HG03521 (cell line): ENCODE measurements around the gene POLR3A.

Experiments used
- ATAC-seq: cut with Tn5 transposase; IDR thresholded peaks from one replicate; pipeline ENCODE4 v1.9.1; 2021; ENCODE audit warnings: mild to moderate bottlenecking, moderate library complexity; ENCODE audit not compliant: unreplicated experiment

The POLR3A gene

DNA sequence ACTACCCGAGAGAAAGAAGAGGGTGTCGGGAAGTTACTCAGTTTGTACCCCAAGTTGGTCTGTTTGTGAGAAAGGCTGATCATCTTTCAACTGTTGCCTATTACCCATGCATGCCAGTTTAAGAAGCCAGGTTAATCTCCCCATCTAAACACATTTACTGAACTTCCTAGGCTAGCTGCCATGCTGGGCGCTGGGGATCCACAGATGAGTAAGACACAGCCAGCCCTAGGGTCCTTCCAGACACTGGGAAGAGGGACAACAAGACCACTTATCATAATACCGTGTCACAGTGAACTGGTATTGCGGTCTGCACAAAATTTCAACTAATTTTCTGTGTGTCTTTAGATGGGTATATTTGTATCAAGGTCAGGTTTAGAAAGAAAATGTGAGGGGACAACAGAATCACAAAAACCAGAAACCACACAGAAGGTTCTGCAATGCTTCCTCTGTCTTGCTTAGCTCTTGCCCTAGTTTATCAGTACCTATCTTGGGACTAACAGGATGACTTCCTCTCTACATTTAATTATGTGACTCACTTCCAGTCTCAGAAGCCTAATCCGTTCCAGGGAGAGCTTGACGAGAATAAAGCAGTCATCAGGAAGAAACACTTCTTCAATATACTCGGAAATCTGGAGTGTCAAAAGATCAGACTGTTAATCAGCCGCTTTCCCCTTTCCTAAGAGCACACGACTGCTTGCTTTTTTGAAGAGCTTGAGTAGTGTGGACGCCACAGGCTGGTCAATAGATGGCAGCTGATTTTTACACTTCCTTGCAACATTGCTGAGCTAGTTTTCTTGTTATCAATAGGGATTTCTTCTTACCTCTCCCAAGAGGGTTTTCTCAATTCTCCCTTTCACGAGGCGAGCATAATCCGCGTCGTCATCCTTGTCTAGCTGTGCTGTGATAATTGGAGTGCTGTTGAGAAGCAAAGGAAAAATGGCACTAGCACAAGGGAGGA lies 45.7 kb downstream of the POLR3A start:
- ATAC-seq, result no peak

DNA sequence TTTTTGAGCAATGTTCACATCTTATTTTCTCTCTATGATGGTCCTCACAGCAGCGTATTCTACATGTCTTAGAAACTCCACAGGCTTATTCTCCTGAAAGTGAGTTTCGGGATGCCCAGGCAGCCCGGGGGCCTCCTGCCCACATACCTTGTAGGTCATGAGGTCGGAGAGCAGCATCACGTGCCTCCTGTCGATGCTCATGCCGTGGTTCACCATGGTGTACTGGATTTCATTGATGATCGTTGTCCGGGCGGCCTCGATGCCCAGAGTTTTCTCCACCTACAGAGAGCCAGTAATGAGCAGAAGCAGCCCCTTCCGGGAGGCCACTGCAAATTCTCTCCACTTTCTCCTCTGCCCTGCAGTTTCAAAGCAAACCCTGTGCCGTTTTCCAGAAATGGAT lies 48.0 kb downstream of the POLR3A start:
- ATAC-seq, result no peak

DNA sequence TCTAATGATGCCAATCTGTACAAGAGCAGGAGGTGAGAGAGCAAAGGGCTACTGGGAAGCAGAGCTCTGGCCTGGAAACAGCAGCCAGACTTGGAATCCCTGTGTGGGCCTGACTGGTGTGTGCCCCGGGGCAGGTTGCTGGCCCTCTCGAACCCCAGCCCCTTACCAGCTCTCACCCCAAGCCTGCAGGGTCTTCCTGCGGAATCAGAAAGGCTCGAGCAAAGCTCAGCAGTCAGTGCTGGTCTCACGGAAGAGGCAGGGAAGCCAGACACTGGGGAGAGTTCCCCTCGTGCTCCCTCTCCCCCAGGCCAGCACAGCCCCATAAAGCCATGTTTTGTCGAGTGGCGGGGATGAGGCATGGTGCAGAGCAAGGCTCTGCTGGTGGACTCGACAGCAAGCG lies 50.1 kb downstream of the POLR3A start:
- no peak for ATAC-seq

DNA sequence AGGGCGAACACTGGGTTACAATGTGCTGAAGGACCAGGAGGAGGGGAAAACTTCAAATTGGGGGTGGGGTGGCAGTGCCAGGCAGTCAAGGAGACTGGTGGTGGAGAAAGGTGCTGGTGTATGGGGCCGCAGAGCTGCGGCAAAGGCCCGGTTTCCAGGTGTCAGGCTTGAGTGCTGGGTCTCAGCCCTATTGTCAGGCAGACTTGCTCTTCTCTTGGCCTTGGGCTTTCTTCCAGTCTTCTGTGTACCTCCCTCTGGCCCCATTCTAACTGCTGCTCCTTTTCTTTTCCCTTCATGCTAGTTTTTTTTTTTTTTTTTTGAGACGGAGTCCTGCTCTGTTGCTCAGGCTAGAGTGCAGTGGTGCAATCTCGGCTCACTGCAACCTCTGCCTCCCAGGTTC lies 51.0 kb downstream of the POLR3A start:
- no peak for ATAC-seq

DNA sequence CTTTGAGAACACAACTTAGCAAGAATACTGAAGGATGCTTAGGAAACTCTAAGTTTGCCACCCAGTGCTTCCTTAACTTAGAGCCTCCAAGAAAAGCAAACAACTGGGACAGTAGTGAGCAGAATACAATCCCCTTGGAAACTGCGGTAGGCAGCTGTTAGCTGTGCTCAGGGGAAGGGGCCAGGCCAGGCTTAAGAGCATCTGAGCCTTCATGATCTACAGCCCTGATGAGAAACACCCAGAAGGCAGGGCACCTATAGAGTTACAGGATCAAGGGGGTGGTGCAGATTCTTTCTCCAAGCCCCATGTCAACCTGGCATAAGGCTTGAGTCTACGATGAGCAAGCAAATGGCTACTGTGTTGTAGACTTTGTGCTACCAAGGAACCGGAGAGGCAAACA lies 51.4 kb downstream of the POLR3A start:
- ATAC-seq, result no peak

DNA sequence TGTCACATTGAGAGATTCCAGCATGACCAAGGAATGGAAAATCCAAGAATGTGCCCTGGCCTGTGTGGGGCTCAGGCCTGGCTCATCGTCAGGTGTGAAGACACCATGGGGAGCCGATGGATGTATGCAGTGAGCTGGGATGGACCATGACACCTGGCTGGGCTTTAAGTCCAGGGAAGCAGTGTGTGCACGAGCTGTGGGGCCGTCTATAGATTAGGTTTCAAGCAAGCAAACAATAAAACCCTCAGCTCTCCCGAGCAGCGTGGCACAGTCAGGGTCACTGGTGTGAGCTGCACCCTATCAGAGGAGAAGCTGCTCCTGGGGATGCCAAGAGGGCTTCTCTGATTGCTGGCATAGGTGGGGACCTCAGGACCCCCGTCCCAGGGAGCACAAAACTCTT lies 52.3 kb downstream of the POLR3A start:
- ATAC-seq, result no peak

DNA sequence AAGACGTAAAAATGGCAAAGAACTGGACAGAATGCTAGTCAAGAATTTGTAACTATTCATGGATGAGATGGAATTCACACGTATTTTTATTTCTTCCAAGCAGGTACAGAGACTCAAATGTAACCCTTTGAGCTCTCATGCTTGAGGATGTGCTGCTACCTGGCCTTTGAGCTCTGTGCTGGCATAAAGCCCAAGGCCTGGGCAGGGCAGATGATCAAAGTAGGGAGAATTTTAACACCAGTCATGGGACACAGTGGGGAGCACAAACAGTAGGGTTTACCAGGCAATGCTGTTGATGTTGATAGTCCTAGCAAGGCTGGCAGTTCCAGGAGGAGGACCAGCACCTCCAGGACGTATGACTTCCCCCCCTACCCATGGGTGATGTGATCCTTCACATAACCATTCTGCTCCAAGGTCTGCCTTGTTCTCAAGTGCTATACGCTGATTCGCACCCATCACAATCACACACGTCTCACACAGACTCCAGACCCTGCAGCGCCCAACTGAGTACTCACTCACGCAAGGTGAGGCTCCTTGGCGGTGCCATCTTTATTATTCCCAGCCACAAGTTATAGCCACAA lies 54.1 kb downstream of the POLR3A start:
- no peak for ATAC-seq

DNA sequence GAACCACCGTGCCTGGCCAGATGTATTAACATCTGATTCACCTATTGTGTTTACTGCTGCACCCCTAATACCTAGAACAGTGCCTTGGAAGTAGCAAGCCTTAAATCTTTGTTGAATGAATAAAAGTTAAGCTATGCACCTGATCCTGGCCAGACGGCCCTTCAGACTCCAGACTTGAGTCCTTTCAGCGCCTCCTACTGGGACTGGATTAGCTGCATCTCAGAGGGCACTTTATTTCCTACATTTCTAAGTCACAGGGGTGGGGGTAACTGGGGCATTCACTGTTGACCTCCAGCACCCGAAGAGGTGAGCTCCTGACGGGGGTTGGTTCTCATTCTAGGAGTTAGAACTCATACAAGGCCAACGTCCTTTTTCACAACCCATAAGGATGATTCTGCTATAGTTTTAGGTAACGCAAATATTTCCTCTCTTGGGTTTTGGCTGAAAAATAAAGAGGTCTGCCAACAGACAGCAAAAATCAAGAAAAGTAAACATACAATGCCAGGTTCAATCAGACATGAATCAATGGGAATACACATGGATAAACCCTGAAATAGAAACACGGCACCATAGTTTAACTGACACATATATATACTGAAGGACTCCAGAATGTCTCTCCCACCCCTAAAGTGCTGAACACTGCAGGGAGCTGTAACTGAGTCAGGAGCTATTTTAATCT lies 54.8 kb downstream of the POLR3A start:
- no peak for ATAC-seq

DNA sequence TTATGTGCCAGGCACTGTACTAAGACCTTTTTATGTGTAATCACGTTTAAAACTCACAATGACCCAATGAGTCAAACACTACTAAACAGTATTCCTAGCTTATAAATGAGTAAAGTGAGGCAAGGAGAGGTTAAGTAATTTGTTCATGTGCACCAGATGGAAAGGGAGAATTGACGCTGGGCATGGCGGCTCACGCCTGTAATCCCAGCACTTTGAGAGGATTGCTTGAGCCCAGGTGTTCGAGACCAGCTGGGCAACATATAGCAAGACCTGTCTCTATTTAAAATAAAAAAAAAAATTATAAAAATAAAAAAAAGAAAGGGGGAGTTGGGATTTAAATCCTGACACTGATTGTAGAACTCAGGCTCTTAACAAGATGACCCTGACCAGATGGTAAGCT lies 56.0 kb downstream of the POLR3A start:
- no peak for ATAC-seq

DNA sequence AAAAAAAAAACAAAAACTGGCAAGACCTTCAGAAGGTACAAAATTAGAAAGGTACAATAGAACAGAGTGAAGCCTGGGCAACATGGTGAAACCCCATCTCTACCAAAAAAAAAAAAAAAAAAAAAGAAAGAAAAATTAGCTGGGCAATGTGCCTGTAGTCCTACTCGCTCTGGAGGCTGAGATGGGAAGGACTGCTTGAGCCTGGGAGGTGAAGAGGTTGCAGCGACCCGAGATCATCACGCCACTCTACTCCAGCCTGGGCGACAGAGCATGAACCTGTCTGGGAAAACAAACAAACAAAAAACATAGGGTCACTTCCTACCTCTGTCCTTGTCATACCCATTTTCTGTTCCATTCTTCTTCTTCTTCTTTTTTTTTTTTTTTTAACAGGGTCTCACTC lies 57.2 kb downstream of the POLR3A start:
- ATAC-seq, result no peak

DNA sequence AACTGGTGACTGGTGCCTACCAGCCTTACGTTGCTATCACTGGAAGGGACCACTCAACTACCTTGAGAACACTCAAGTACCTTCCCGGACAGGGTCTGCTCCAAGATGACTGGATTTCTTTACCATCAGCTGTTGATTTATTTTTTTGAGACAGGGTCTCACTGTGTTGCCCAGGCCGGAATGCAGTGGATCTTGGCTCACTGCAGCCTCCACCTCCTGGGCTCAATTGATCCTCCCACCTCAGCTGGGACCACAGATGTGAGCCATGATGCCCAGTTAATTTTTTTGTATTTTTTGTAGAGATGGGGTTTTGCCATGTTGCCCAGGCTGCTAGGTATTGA lies 57.5 kb downstream of the POLR3A start:
- ATAC-seq, result no peak

DNA sequence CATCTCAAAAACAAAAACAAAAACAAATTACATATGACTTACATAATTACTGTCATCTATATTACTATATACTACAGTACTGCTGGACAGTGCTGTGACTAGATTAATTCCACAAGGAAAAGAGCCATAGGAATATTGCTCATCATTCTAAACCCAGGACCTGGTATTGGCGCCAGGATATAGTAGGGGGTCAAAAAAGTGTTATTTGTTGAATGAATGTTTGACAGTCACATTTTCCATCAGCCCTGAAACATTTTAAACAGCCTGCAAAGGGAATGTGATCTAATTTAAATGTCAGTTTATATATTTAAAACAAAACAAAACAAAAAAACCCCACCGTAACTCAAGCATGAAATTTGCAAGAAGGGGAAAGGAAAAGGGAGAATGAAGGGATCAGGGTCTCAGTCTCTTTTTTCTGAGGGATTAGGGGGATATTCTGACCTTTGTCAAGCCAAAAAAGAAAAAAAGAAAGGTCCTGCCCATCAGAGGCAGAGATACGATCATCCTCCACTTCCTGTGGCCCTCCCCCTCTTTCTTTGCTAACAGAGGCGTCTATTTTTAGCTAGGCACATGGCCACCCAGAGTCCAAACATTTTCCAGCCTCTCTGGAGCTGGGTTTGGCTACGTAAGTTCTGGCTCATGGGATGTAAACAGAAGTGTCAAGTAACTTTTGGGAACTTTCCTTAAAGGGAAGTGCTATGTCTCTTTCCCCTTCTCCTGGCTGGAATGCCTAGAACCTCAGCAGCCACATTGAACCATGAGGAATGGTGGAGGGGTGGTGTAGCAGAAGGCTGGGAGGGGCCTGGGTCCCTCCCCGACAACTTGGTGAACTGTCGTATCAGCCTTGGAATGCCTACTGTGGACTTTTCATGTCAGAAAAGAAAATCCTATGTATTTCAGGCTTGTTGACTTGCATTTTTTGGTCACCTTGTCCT lies 58.2 kb downstream of the POLR3A start:
- ATAC-seq, result no peak

DNA sequence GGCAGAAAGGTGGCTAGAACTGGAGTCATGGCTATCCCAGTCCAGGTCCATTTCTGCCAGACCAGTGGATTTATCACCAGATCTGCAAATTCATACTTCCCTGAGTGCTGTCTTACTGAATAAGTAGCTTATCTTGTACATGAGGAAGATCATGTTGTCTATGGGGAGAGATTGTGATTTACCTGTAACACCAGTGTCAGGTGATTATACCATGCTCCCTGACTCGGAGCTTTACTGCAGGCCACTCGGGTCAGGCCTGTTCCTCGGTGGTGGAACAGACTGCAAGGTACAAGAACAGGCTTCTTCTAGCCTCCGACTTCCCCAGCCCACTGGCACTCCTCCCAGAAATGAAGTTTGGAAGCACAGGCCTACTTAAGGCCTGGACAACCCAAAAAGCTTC lies 60.2 kb downstream of the POLR3A start:
- ATAC-seq, result no peak

DNA sequence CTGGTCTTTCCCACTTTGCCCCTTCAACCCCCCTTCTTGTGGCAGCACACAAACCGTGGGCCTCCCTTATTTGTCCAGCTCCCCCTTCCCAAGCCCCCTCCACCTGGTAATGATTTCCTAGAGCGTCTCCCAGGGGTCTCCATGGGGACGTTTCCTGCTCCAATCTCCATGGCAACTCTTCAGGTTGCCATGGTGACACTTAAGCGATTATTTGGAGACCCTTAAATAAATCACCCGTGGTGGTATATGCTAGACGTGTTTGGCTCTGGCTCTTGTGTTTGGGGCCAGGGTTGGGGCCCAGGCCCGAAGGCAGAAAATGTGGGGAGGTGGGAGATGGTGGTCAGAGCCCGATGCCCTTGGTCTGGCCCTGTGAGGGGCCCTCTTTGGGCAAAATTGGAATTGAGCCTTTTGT lies 61.7 kb downstream of the POLR3A start:
- ATAC-seq, result no peak

DNA sequence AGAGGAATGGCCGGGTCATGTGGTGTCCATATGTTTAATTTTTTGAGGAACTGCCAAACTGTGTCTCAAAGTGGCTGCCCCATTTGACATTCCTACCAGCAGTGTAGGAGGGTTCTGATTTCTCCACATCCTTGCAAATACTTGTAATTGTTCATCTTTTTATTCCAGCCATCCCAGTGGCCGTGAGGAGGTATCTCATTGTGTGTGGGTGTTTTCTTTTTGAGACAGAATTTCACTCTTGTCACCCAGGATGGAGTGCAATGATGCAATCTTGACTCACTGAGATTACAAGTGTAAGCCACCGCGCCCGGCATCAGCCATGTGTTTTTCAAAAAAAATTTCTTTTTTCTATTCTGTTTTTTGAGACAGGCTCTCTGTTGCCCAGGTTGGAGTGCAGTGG lies 64.0 kb downstream of the POLR3A start:
- no peak for ATAC-seq

DNA sequence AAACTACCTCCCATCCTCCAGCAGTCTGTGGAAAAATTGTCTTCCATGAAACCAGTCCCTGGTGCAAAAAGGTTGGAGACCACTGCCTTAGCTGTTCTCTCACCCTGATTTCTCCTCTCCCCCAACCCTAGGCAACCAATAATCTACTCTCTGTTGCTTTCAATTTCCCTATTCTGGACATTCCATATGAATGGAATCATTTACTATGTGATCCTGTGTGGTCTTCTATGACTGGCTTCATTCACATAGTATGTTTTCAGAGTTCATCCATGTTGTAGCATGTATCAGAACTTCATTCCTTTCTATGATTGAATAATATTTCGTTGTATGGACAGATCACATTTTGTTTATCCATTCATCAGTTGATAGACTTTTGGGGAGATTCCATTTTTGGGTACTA lies 64.5 kb downstream of the POLR3A start:
- ATAC-seq, result no peak

DNA sequence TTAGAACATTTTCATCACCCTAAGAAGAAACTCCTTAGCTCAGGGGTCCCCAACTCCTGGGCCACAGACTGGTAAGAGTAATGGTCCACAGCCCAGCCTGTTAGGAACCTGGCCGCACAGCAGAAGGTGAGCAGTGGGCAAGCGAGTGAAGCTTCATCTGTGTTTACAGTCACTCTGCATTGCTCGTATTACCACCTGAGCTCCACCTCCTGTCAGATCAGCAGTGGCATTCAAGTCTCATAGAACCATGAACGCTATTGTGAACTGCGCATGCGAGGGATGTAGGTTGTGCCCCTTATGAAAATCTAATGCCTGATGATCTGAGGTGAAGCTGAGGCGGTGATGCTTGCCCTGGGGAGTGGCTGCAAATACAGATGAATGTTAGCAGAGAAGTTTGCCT lies 65.4 kb downstream of the POLR3A start:
- no peak for ATAC-seq

DNA sequence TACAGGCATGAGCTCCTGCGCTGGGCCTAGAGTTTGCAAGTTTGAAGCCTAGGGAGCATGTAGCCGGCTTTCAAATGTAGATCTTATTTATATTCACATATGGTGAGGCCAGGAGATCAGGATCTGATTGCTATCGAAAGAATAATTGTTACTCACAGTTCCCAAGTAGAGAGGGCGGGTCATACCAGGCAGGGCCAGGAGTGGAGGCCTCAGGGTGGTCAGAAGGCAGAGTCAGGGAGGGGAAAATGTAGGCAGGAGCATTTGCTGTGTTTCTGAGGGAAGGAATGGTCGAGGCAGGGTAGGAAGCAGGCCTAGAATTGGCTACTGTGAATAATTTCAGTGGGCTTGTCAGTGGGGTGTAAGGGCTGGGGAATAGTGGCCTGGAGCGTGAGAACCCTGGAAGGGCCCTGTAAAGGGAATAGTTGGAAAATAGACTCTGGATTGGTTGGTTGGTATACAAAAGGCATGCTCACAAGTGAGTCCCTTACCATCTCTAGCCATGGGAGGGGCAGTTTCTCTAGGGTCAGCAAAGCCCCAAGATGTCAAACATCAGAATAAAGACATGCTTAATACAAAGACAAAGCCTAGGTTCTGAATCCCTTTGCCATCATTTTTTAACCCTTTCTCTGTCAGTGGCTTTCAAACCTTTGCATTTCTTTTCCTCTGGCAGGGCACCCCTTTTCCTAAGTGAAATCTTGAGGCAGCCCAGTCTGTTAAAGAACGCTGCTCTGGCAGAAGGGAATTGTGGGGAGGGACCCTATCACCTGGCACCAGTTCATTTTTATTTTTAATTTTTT lies 66.8 kb downstream of the POLR3A start:
- ATAC-seq, result no peak

DNA sequence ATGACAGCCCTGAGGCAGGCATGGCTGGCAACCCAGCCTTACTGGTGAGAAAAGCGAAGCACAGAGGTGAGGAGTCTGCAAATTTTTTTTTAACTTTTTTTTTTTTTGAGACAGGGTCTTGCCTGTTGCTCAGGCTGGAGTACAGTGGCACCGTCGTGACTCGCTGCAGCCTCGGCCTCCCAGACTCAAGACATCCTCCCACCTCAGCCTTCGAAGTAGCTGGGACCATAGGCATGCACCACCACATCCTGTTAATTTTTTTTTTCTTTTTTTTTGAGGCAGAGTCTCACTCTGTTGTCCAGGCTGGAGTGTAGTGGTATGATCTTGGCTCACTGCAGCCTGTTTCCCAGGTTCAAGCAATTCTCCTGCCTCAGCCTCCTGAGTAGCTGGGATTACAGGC lies 67.6 kb downstream of the POLR3A start:
- ATAC-seq, result no peak

DNA sequence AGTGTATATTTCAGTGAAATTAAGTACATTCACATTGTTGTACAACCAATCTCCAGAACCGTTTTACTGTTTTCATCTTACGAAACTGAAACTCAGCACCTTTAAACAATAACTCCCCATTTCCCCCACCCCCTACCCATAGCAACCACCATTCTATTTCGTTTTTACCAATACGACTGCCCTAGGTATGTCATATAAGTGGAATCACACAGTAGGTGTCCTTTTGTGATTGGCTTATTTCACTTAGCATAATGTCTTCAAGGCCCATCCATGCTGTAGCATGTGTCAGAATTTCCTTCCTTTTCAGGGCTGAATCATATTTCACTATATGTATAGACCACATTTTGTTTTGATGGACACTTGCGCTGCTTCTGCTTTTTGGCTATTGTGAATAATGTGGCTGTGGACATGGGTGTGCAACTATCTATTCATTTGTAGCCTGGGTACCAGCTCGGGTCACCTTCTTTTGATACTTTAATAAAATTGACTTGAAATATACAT lies 68.4 kb downstream of the POLR3A start:
- ATAC-seq, result no peak
